Skin of body (tissue), 2 donors: Measurements from ENCODE around the gene LDB3. TPM values are rescaled to one million over a fixed set of nuclear protein-coding genes. Genes with fewer than 3 reads are reported as not detected.
"Not testable (repeated sequence)": the region's sequence is repeated elsewhere in the genome, so short reads cannot be mapped to it uniquely, and the experiment has no call there.

Experiments used
- DNase-seq: peaks from one replicate; lab custom pipeline; 2025; lab: John Stamatoyannopoulos, UW
- total RNA-seq: library from RNA; depleted of rRNA; stranded (reverse); fragments of >200 nt; gene quantifications from one replicate; pipeline ENCODE4 v1.2.3, GENCODE V29; 2014

Gene LDB3
- total RNA-seq, result 25.0 TPM

- DNase-seq, result no peak
Observed at GRCh38 chr10:86668297-86669165, at the start of gene LDB3. Gene LDB3 (plus strand): TSS chr10:86668511. CDS start chr10:86668692, 181 bp downstream.

GRCh38 chr10:86628311-86628710 is 40.0 kb upstream of the LDB3 start:
- no peak for DNase-seq

GRCh38 chr10:86630079-86630478 is 38.2 kb upstream of the LDB3 start:
- no peak for DNase-seq

GRCh38 chr10:86632009-86632800 is 36.1 kb upstream of the LDB3 start:
- DNase-seq, result no peak

DNA sequence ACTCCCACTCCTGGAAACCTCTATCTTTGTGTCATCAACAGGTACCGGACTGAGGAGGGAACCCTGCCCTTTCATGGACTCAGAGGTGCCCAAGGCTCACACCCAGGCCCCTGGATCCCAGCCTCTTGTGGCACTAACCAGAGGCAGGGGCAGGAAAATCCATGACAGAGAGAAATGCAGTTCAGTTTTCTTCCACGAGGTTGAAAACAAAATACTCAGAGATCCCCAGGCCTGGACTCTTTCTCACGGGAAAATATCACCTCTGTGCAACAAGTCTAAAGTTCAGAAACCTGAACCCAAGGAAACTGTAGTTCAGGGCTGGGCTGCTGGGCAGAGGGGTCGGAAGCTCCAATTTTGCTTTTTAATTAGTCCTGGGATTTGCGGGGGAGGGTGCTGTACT is 35.4 kb upstream of the LDB3 start:
- no peak for DNase-seq

DNA sequence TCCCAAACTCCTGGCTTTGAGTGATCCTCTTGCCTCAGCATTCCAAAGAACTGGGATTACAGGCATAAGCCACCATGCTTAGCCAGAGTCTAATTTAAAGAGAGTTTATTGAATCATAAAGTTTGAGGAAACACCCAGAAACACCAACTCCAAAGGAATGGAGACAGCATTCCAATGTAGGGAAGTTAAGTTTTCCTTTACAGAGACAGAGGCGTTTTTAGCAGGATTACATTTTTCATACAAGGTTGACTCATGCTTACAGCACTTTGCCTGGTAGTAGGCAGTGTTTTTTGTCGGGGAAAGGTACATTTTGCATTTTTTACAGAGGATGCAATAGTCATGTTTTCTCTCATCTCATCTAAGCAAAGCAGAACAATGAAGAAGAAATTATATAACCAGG is 32.9 kb upstream of the LDB3 start:
- DNase-seq, result no peak

DNA sequence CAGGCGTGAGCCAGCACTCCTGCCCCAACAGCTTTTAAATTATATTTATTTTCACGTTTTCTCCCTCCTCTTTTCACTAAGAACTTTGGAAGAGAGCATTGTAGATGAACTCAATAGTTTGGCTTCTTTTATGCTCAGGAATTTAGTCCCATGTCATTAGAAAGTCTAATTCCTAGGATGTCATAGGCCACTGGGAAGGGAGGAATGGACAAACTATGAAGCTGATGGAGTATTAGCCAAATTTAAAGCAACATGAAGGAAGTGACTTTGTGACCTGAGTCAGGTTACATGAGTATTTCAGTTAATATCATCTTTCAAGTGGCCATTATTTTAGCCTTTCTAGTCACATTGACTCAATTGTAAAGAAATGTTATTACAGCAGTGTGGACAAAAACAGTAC is 32.0 kb upstream of the LDB3 start:
- DNase-seq, result no peak

DNA sequence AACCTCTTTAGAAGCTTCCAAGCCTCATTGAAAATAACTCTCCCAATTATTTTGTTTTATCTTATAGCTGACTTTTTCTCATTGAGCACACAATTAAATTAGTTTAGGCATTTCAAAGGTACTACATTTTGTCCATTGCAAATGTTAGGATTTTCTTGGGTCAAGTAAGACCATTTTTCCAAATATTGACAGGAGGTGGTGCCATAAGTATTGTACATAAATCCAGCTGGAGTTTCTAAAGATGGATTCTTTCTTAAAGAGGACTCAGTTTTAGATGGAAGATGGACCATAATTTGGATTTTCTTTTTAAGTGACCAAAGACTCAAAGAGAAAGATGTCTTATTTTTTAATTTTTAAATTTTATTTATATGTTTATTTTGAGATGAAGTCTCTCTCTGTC is 26.3 kb upstream of the LDB3 start:
- no peak for DNase-seq

DNA sequence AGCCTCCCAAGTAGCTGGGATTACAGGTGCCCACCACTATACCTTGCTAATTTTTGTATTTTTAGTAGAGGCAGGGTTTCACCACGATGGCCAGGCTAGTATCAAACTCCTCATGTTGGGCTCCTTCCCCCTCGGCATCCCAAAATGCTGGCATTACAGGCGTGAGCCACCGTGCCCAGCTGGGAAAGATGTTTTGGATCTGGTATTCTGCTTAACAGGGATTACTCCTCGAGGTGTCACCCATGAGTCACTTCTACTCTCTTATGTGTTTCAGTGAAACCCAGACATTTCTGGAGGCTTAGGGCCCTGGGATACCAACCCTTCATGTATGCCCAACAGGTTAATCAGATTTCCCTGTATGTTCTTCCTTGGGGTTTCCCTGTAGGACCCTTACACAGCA is 25.8 kb upstream of the LDB3 start:
- DNase-seq, result no peak

DNA sequence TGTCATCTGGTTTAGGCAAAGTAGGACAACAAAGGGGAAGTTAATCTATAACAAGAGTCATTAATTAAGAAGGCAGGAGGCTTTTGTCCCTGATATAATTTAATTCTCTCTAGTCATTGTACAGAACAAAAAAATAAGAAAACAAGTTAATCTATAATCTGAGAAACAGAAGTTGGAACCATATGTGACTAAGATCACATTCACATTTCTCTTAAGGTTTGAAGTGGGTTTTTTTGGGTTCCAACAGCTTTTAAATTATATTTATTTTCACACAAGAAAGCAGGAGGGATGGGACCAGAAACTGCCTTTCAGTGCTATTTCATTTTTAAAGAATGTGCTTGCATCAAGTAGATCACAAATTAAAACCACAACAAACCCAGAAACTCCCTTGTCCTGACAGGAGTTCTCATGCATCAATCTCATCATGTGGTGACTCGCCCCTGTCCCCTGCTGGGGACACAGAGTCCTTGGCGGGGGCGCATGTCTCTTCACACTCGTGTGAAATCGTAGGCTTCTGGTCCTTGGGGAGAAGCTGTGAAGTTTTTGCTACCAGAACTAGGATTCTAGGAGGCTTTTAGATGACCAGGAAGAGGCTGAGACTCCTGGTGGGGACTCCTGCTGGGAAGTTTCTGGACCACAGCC is 24.0 kb upstream of the LDB3 start:
- peak; percentile 73 for DNase-seq

- no peak for DNase-seq
Observed at GRCh38 chr10:86644794-86645445, 23.4 kb upstream of the LDB3 start.

DNA sequence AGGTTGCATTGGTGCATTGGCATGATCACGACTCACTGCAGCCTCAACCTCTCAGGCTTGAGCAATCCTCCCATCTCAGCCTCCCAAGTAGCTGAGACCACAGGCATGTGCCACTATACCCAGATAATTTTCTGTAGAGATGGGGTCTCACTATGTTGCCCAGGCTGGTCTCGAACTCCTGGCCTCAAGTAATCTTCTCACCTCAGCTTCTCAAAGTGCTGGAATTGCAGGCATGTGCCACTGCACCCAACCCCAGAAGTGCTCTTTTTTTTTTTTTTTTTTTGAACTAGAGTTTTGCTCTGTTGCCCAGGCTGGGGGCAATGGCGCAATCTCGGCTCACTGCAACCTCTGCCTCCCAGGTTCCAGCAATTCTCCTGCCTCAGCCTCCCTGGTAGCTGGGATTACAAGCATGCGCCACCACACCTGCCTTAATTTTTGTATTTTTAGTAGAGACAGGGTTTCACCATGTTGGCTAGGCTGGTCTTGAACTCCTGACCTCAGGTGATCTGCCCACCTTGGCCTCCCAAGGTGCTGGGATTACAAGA is 22.6 kb upstream of the LDB3 start:
- not testable (repeated sequence) for DNase-seq

DNA sequence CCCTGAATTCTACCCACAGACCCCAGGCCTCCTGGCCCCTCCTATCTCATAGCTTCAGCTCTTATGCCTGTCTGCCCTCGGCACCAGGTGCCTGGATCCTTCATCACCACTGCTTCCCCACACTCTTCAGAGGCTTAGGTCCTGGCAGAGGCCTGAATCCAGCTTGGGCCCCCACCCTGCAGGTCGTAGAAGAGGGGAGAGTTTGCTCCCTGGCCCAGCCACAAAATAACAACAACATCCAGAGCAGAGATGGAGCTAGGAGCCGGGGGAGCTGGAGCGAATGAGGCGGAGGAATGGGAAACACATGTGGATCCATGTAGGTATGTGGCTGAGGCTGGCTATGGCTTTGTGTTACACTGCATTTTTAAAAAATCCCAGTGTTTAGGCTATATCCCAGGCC is 21.8 kb upstream of the LDB3 start:
- DNase-seq, result no peak

DNA sequence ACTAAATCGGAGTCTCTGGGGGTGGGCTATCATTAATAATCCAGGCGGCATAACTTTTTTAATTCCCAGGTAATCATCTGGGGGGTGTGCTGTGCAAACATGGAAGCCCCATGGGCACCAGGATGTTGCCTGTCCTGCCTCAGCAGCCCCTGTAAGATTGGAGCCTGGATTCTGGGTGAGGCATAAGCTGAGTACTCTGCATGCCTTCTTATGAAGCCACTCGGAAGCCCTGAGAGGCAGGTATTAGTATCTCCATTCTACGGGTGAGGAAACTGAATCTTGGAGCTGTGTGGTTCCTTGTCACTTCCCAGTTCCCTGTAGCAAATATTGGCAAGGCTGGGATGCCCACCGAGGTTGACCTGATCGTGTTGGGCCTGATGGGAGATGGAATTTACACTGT is 21.4 kb upstream of the LDB3 start:
- DNase-seq, result no peak

- peak; percentile 37 for DNase-seq
Observed at GRCh38 chr10:86647773-86648703, 20.3 kb upstream of the LDB3 start.

DNA sequence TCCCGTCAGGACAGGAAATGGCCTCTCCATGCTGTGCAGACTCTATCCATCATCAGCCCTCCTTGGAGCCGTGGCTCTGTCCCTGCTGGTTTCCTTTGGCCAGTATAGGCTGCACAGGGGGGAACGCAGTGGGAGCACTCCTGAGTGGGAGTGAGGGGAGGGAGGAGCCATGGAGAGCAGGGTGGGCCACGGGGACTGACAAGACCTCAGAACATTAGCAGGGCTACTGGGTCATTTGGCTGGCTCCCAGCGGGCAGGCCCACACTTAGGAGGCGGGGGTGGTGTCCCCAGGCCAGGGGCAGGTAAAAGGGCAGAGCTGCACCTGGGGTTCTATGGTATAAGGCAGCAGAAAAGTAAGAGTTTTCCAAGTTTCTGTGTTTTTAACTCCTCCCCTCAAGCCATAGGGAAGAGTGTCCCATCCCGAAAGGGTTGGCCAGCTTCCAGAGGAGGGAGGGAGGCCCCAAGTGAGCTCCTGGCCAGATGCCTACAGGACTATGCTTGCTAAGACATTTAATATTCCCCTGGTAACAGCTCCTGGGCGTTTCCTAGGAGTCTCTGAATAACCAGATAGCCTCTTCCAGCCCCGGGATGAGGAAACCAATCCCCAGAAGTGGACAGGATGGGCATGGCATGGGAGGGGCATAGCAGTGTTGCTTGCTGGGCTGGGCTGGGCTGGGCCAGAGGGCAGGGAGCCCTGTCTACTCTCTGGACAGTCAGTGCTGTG is 19.4 kb upstream of the LDB3 start:
- peak; percentile 55 for DNase-seq

DNA sequence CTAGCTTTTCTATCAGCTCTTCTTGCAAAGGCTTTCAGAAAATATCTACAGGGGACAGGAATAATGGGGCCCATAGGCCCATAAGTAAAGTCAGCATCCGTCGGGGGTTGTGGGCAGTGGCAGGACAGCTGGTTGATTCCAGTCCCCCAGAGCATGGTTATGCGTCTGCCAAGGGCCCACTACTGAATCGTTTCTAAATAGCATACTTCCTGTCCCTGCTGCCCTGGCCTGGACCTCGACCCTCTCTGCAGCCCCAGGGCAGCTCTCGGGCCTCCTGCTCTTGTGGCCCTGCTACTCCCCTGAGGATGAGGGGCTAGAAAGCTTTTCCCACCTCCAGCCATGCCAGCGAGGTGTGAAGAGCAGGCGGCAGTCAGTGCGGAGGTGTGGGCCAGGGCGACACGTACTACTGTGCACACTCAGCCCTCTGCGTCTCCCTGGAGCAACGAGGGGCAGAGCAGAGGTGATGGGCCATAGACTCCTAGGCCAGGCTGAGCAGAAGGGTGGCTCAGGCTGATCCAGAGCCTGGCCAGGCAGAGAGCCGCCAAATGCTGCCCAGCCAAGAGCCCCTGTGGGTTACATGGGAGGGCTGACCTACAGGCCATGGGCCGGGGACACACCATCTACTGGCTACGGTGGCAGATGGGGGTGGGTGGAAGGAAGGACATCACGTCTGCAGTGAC is 18.7 kb upstream of the LDB3 start:
- DNase-seq, result no peak

- DNase-seq, result no peak
Observed at GRCh38 chr10:86650151-86650550, 18.2 kb upstream of the LDB3 start.

DNA sequence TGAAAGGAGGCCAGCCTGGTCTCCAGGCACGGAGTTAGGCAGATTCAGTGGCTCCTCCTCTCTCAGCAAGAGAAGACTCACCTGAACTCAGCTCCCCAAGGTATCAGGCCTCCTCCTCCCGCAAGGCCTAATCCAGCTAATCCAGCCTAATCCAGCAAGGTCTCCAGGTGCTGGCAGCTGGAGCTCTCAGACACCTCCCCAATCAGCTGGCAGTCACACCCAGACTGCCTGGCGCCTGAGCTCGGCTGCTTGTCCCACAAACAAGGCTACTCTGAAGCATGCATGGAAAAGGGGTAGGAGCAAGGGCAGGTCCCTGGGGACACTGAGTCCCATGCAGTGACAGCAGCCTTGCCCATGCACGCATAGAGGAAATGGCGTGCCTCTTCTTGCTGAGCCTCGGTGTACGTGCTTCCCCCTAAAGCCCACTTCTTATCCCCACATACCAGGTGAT is 17.3 kb upstream of the LDB3 start:
- no peak for DNase-seq
